ENCODE data around the gene HIF1A. TPM values are rescaled to one million over a fixed set of nuclear protein-coding genes. Genes with fewer than 3 reads are reported as not detected.

The HIF1A gene
- 378 and 515 TPM in 2 replicates for total RNA-seq

DNA sequence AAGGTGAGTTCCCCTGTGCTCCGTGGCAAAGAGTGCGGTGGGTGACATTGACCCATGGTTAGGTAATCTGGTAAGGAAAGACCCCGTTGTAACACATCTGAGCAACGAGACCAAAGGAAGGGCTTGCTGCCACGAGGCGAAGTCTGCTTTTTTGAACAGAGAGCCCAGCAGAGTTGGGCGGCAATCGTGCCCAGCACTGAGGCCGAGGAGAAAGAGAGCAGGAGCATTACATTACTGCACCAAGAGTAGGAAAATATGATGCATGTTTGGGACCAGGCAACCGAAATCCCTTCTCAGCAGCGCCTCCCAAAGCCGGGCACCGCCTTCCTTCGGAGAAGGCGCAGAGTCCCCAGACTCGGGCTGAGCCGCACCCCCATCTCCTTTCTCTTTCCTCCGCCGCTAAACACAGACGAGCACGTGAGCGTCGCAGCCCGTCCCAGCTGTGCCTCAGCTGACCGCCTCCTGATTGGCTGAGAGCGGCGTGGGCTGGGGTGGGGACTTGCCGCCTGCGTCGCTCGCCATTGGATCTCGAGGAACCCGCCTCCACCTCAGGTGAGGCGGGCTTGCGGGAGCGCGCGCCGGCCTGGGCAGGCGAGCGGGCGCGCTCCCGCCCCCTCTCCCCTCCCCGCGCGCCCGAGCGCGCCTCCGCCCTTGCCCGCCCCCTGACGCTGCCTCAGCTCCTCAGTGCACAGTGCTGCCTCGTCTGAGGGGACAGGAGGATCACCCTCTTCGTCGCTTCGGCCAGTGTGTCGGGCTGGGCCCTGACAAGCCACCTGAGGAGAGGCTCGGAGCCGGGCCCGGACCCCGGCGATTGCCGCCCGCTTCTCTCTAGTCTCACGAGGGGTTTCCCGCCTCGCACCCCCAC lies at the start of gene HIF1A:
HIF1A (plus strand) TSS at position 684 of the 865 bp plus-strand sequence. CDS start 292 bp downstream, outside the sequence.

DNA sequence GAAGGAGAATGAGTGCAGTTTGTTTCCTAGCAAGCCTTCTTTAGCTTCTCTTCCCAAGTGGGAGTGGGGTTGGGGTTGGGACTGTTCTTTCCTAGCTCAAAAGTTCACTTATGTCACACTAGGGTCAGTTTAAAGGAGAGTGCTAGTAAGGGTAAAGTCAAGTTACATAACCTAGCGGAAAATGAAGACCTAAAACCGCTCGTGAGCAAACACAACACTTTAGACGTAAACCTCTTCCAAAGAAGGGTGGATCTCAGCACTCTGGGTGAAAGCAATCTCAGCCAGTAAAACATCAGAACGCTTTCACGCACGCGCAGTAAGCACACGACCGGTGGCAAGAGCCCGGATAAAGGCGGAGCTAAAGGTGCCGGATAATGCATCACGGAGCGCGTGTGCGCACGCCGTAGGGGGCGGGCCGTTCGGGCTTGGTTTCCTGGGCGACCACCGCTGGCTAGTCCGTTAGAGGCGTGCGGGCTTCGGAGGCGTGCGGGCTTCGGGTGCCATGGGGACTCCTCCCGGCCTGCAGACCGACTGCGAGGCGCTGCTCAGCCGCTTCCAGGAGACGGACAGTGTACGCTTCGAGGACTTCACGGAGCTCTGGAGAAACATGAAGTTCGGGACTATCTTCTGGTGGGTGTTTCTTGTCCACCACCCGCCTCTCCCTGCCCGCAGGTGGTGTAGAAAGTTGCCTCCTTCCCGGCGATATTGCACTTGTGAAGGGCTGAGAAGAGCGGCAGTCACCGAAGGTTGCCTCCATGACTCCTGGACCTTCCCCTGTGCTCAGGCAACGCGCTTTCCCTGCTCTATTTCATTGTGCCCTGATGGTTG lies 66.9 kb downstream of the HIF1A start, which contains the start of gene SNAPC1:
SNAPC1 (plus strand) TSS at position 462 of the 828 bp plus-strand sequence; CDS start at position 503, 41 bp downstream.

Other genes starting within 250 kb of the HIF1A start
- 14.1 and 18.2 TPM in 2 replicates for gene SNAPC1, start 66.9 kb downstream of the HIF1A start, total RNA-seq
- gene SYT16, start 117.2 kb downstream of the HIF1A start, total RNA-seq, result 0.28 and 0.65 TPM in 2 replicates